Dendritic cell treated with granulocyte-macrophage colony-stimulating factor and Interleukin-4, amounts not matched to agents 40 ng/mL and 50 ng/mL, for 4 days (primary cell): ENCODE results near the gene ASCC3.
"Not testable (repeated sequence)": the region's sequence is repeated elsewhere in the genome, so short reads cannot be mapped to it uniquely, and the experiment has no call there.

Experiments
- H3K27ac Mint-ChIP-seq: one replicate; pipeline ENCODE4 v1.8.0; 2022; ENCODE audit warnings: mild to moderate bottlenecking, mixed read lengths
- H3K27me3 Mint-ChIP-seq: one replicate; pipeline ENCODE4 v1.8.0; 2022; ENCODE audit warnings: mild to moderate bottlenecking, mixed read lengths
- H3K36me3 Mint-ChIP-seq: one replicate; pipeline ENCODE4 v1.8.0; 2022; ENCODE audit warnings: low read depth, mixed read lengths
- H3K4me1 Mint-ChIP-seq: one replicate; pipeline ENCODE4 v1.8.0; 2022; ENCODE audit warnings: low read depth, mixed read lengths
- H3K4me3 Mint-ChIP-seq: one replicate; pipeline ENCODE4 v1.8.0; 2022; ENCODE audit warnings: mild to moderate bottlenecking, moderate library complexity, mixed read lengths
- H3K9me3 Mint-ChIP-seq: one replicate; pipeline ENCODE4 v1.8.0; 2022; ENCODE audit warnings: mixed read lengths
- intact Hi-C: fragments of 100-400 bp; cut with micrococcal nuclease; formaldehyde crosslinking; loops from one replicate; pipeline ENCODE4 v1.15.0; 2022

Gene ASCC3

GRCh38 chr6:100758386-100758785 is 122.7 kb downstream of the ASCC3 start:
- H3K4me3 Mint-ChIP-seq, H3K9me3 Mint-ChIP-seq, H3K27ac Mint-ChIP-seq, H3K4me1 Mint-ChIP-seq, intact Hi-C loops, H3K27me3 Mint-ChIP-seq: not testable (repeated sequence)
- peaks cover 45% of the 10 kb centered on the region for H3K36me3 Mint-ChIP-seq

GRCh38 chr6:100753421-100753820 is 127.7 kb downstream of the ASCC3 start:
- Mint-ChIP-seq H3K27ac (no peak overlapping the region), H3K4me3 (no peak overlapping the region), H3K9me3 (no peaks in the 10 kb centered on the region), H3K4me1 (no peaks in the 10 kb centered on the region), H3K27me3 (no peaks in the 10 kb centered on the region), H3K36me3 (peaks cover 5% of the 10 kb centered on the region)
- intact Hi-C loops: no loop called here

GRCh38 chr6:100751590-100751989 is 129.5 kb downstream of the ASCC3 start:
- intact Hi-C loops: no loop called here
- no peaks in the 10 kb centered on the region for H3K27me3 Mint-ChIP-seq
- H3K27ac Mint-ChIP-seq: no peak overlapping the region
- H3K4me1 Mint-ChIP-seq: no peaks in the 10 kb centered on the region
- peaks cover 11% of the 10 kb centered on the region for H3K36me3 Mint-ChIP-seq
- H3K4me3 Mint-ChIP-seq: no peak overlapping the region
- H3K9me3 Mint-ChIP-seq: no peaks in the 10 kb centered on the region

- H3K4me1 Mint-ChIP-seq: no peaks in the 10 kb centered on the region
- no peaks in the 10 kb centered on the region for H3K27me3 Mint-ChIP-seq
- H3K4me3 Mint-ChIP-seq: no peak overlapping the region
- H3K9me3 Mint-ChIP-seq: peaks cover 18% of the 10 kb centered on the region
- intact Hi-C loops: no loop called here
- H3K36me3 Mint-ChIP-seq: peaks cover 27% of the 10 kb centered on the region
- H3K27ac Mint-ChIP-seq: no peak overlapping the region
Observed at GRCh38 chr6:100745419-100746041, 135.6 kb downstream of the ASCC3 start.

GRCh38 chr6:100740439-100740838 is 140.7 kb downstream of the ASCC3 start:
- intact Hi-C loops: no loop called here
- no peaks in the 10 kb centered on the region for H3K4me1 Mint-ChIP-seq
- peaks cover 29% of the 10 kb centered on the region for H3K9me3 Mint-ChIP-seq
- H3K27me3 Mint-ChIP-seq: no peaks in the 10 kb centered on the region
- H3K27ac Mint-ChIP-seq: no peak overlapping the region
- no peak overlapping the region for H3K4me3 Mint-ChIP-seq
- H3K36me3 Mint-ChIP-seq: peaks cover 21% of the 10 kb centered on the region

- Mint-ChIP-seq H3K9me3 (peaks cover 29% of the 10 kb centered on the region), H3K36me3 (peaks cover 11% of the 10 kb centered on the region)
- H3K4me3 Mint-ChIP-seq, intact Hi-C loops, H3K27ac Mint-ChIP-seq, H3K4me1 Mint-ChIP-seq, H3K27me3 Mint-ChIP-seq: not testable (repeated sequence)
Observed at GRCh38 chr6:100737720-100738119, 143.4 kb downstream of the ASCC3 start.

- H3K27me3 Mint-ChIP-seq: no peaks in the 10 kb centered on the region
- intact Hi-C loops: no loop called here
- H3K9me3 Mint-ChIP-seq: no peaks in the 10 kb centered on the region
- H3K36me3 Mint-ChIP-seq: no peaks in the 10 kb centered on the region
- no peaks in the 10 kb centered on the region for H3K4me1 Mint-ChIP-seq
- H3K4me3 Mint-ChIP-seq: no peak overlapping the region
- no peak overlapping the region for H3K27ac Mint-ChIP-seq
Observed at GRCh38 chr6:100731411-100731810, 149.7 kb downstream of the ASCC3 start.

GRCh38 chr6:100730001-100730980 is 150.8 kb downstream of the ASCC3 start:
- no peaks in the 10 kb centered on the region for H3K4me1 Mint-ChIP-seq
- no peak overlapping the region for H3K4me3 Mint-ChIP-seq
- H3K27me3 Mint-ChIP-seq: no peaks in the 10 kb centered on the region
- intact Hi-C loops: no loop called here
- no peaks in the 10 kb centered on the region for H3K36me3 Mint-ChIP-seq
- H3K9me3 Mint-ChIP-seq: no peaks in the 10 kb centered on the region
- no peak overlapping the region for H3K27ac Mint-ChIP-seq

GRCh38 chr6:100726666-100727065 is 154.5 kb downstream of the ASCC3 start:
- Mint-ChIP-seq H3K4me3 (no peak overlapping the region), H3K4me1 (no peaks in the 10 kb centered on the region), H3K27ac (no peak overlapping the region), H3K9me3 (no peaks in the 10 kb centered on the region), H3K27me3 (no peaks in the 10 kb centered on the region), H3K36me3 (peaks cover 20% of the 10 kb centered on the region)
- intact Hi-C loops: no loop called here

- intact Hi-C loops: no loop called here
- H3K36me3 Mint-ChIP-seq: peaks cover 23% of the 10 kb centered on the region
- no peaks in the 10 kb centered on the region for H3K9me3 Mint-ChIP-seq
- H3K27me3 Mint-ChIP-seq: no peaks in the 10 kb centered on the region
- no peak overlapping the region for H3K4me3 Mint-ChIP-seq
- peaks cover 8% of the 10 kb centered on the region for H3K4me1 Mint-ChIP-seq
- H3K27ac Mint-ChIP-seq: no peak overlapping the region
Observed at GRCh38 chr6:100724696-100725095, 156.4 kb downstream of the ASCC3 start.

- Mint-ChIP-seq H3K27me3 (no peaks in the 10 kb centered on the region), H3K27ac (no peak overlapping the region), H3K4me3 (no peak overlapping the region), H3K4me1 (peaks cover 8% of the 10 kb centered on the region), H3K36me3 (peaks cover 23% of the 10 kb centered on the region), H3K9me3 (no peaks in the 10 kb centered on the region)
- intact Hi-C loops: no loop called here
Observed at GRCh38 chr6:100724222-100724621, 156.9 kb downstream of the ASCC3 start.

GRCh38 chr6:100721256-100721655 is 159.9 kb downstream of the ASCC3 start:
- Mint-ChIP-seq H3K9me3 (no peaks in the 10 kb centered on the region), H3K27ac (no peak overlapping the region), H3K36me3 (peaks cover 23% of the 10 kb centered on the region), H3K27me3 (no peaks in the 10 kb centered on the region), H3K4me1 (peaks cover 8% of the 10 kb centered on the region), H3K4me3 (no peak overlapping the region)
- intact Hi-C loops: no loop called here

- Mint-ChIP-seq H3K4me3 (no peak overlapping the region), H3K4me1 (peaks cover 8% of the 10 kb centered on the region), H3K36me3 (peaks cover 23% of the 10 kb centered on the region), H3K27ac (no peak overlapping the region), H3K9me3 (no peaks in the 10 kb centered on the region), H3K27me3 (no peaks in the 10 kb centered on the region)
- intact Hi-C loops: no loop called here
Observed at GRCh38 chr6:100719883-100720682, 161.0 kb downstream of the ASCC3 start.

- intact Hi-C loops: no loop called here
- Mint-ChIP-seq H3K4me1 (no peaks in the 10 kb centered on the region), H3K9me3 (no peaks in the 10 kb centered on the region), H3K27me3 (no peaks in the 10 kb centered on the region), H3K27ac (no peak overlapping the region), H3K4me3 (no peak overlapping the region), H3K36me3 (no peaks in the 10 kb centered on the region)
Observed at GRCh38 chr6:100712997-100713396, 168.1 kb downstream of the ASCC3 start.
